ENCODE measurements around the gene ASPHD2.

ASPHD2 gene

DNA sequence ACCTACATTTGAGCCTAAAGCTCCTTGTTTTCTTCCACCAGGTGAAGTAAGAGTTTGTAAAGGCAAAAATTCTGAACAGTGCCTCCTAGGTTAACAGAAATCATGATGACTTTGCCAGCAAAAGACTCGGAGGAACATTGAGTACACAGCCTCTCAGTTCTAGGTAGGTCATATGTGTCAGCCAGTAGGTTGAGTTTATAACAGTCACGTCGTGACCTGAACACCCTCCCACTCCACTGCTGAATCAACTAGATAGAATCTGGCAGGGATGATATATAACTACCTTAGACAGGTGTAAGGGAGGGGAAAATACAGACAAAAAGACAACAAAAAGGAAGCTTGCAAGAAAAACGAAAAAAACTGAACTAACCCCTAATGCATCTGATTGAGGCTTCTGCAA, 12.8 kb upstream of the ASPHD2 start:
- TF ChIP-seq, protein P1, sequence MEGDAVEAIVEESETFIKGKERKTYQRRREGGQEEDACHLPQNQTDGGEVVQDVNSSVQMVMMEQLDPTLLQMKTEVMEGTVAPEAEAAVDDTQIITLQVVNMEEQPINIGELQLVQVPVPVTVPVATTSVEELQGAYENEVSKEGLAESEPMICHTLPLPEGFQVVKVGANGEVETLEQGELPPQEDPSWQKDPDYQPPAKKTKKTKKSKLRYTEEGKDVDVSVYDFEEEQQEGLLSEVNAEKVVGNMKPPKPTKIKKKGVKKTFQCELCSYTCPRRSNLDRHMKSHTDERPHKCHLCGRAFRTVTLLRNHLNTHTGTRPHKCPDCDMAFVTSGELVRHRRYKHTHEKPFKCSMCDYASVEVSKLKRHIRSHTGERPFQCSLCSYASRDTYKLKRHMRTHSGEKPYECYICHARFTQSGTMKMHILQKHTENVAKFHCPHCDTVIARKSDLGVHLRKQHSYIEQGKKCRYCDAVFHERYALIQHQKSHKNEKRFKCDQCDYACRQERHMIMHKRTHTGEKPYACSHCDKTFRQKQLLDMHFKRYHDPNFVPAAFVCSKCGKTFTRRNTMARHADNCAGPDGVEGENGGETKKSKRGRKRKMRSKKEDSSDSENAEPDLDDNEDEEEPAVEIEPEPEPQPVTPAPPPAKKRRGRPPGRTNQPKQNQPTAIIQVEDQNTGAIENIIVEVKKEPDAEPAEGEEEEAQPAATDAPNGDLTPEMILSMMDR (IDR thresholded peaks at IDR 0.05; ENCODE audit: control insufficient read depth, insufficient read depth, low read depth, low read length, missing control alignments), result no peak
- no peak for DNase-seq (ENCODE audit: low read depth)
- no peak overlapping the region for H3K4me3 ChIP-seq (ENCODE audit: control insufficient read depth, low read depth, low read length)

DNA sequence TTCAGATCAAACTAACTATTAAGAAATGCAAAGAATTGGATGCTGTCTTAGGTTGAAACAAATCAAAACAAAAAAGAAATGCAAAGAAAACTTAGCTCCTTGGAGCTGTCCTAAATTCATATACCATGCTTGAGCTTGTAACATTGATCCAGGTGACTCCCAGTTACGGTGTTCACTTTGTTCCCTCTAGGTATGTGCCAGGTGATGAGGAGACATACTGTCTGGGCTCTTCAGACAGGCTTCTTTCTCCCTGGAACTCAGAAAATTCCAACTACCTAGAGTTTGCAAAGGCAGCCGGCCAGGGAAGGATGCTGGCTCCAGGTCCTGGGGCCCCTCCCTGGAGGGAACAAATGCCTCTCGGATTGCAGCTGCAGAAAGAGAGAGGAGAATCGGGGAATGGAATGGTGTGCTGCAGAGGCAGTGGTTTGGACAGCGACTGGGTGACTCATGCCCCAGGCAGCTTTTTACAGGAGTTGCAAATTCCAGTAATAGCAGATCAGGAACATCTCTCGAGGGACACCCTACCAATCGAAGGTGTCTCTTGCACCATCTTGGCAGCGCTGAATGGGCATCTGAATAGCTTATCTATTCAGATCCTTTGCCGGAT, 12.3 kb upstream of the ASPHD2 start:
- TF ChIP-seq, protein P1 (IDR thresholded peaks at IDR 0.05; ENCODE audit: control insufficient read depth, insufficient read depth, low read depth, low read length, missing control alignments), result no peak
- no peak overlapping the region for H3K4me3 ChIP-seq (ENCODE audit: control insufficient read depth, low read depth, low read length)
- peak; percentile 40 for DNase-seq (ENCODE audit: low read depth)

DNA sequence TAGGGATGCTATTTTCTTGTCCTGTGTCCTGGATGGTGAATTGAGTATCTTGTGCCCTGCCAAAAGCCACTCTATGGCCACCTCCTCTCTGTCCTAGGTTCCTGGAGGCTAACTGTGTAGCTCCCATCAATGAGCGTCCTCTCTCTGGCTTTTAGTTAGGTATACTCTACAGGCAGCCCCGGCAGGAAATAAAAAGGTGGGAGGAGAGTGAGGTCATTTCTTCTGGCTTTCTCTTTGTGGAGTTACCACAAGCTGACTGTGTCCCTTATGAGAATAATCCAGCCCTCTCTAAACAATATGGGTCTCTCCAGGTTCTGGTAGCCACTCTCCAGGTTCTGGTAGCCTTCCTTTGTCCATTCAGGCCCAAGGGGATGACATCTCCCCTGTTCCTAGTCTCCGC, 11.7 kb upstream of the ASPHD2 start:
- DNase-seq (ENCODE audit: low read depth), result no peak
- no peak overlapping the region for H3K4me3 ChIP-seq (ENCODE audit: control insufficient read depth, low read depth, low read length)
- TF ChIP-seq, protein P1 (IDR thresholded peaks at IDR 0.05; ENCODE audit: control insufficient read depth, insufficient read depth, low read depth, low read length, missing control alignments), result no peak

DNA sequence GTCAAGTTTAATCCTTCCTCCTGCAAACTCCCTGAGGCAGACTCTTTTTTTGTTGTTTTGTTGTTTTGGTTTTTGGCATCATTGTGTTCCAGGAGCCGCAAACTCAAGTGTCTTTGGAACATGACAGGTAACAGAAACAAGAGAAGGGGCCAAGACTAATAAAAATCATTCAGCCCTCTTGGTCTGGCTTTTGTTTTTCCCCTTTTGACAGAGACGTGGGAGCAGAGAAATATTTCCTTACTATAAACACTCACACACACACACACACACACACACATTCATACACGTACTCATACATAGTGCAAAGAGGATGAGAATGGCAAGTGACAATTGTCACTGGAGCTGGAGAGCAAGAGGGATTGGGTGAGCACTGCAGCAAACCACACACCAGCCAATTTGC, 10.4 kb upstream of the ASPHD2 start:
- H3K4me3 ChIP-seq (ENCODE audit: control insufficient read depth, low read depth, low read length), result no peak overlapping the region
- no peak for DNase-seq (ENCODE audit: low read depth)
- TF ChIP-seq, protein P1 (IDR thresholded peaks at IDR 0.05; ENCODE audit: control insufficient read depth, insufficient read depth, low read depth, low read length, missing control alignments), result no peak

DNA sequence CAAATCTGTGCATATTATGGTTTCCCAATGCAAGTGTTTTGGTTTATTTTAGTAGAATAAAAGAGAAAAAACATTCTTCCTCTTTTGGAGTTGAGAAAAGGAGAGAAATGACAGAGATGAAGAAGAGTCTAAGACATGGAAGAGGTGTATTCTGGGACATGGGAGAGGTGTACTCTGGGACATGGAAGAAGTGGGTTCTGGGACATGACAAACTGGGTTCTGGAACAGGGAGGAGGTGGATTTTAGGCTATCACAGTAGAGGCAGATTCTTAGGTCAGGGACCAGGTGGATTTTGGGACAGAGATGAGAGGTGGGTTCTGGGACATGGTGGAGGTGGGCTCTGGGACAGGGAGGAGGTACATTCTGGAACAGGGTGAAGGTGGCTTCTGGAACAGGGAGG, 2.1 kb upstream of the ASPHD2 start:
- no peak for DNase-seq (ENCODE audit: low read depth)
- no peak overlapping the region for H3K4me3 ChIP-seq (ENCODE audit: control insufficient read depth, low read depth, low read length)
- TF ChIP-seq, protein P1 (IDR thresholded peaks at IDR 0.05; ENCODE audit: control insufficient read depth, insufficient read depth, low read depth, low read length, missing control alignments), result no peak

DNA sequence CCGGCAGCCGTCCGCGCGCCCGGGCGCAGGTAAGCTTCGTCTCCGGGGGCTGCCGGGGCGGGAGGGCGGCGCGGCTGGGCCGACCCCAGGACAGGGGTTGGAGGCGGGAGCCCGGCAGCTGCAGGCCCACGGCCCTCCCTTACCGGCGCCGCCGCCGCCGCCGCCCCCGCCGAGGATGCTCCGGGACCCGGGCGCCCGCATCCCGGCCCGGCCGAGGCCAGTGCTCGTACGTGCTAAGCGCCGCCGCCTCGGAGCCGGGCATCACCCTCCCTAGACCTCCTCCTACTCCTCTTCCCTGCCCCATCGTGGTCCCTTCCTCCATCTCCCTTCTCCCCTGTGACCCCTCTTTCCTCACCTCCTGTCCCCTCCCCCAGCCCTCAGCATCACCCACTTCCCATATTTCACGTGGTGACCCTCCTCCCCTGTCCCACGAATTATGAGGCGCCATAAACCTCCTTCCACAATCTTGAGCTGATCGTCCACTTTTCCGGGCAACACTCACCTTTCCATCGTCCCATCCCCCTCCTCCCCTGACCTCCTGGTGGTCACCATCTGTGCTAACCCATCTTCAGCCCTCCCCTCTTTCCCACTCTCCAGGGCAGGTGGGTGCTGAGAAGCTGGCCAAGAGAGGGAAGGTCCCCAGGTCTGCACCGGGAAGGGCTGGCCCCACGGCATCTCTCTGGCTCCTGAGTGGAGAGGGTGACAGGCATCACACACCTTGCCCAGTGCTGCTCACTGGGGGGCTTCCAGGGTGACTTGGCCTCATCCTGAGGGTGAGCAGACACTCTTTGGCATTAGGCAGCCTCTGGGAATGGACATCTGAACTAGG, 612 bp downstream of the ASPHD2 start:
- no peak for DNase-seq (ENCODE audit: low read depth)
- TF ChIP-seq, protein P1 (IDR thresholded peaks at IDR 0.05; ENCODE audit: control insufficient read depth, insufficient read depth, low read depth, low read length, missing control alignments), result no peak

More for the DNA sequence above, 612 bp downstream of the ASPHD2 start:
- peak overlapping the region; percentile 48 for H3K4me3 ChIP-seq (ENCODE audit: control insufficient read depth, low read depth, low read length)
